SK-N-SH (cell line): ENCODE measurements around the gene ACOT7. TPM values are rescaled to one million over a fixed set of nuclear protein-coding genes. Genes with fewer than 3 reads are reported as not detected.

Experiments
- CTCF ChIA-PET: fragments of 300-600, 350-600 bp; formaldehyde crosslinking; extraction: SDS; loops from one replicate; lab custom pipeline; 2021; lab: Yijun Ruan, JAX
- POLR2A ChIA-PET: fragments of 350-600 bp; sonication (Branson Sonifier 250); formaldehyde crosslinking; extraction: SDS; loops from one replicate; lab custom pipeline; 2020; ENCODE audit warnings: antibody characterized with exemption, inconsistent platforms; lab: Yijun Ruan, JAX
- DNase-seq: peaks from one replicate; pipeline ENCODE4 v3.0.0; 2012
- H2AFZ ChIP-seq: fragments of 200-600 bp; sonication (generic); 2 replicates; pipeline ENCODE4 v1.8.1; 2016; ENCODE audit warnings: antibody characterized with exemption, mild to moderate bottlenecking, low read depth
- H3F3A ChIP-seq: fragments of 200-600 bp; sonication (generic); replicated peaks from 2 replicates; pipeline ENCODE3; 2016; ENCODE audit warnings: antibody characterized with exemption, mild to moderate bottlenecking; ENCODE audit not compliant: insufficient read depth
- H3K27ac ChIP-seq, 2 experiments: fragments of 200-500 bp in 1 of 2; fragments of 200-600 bp in 1 of 2; sonication (Bioruptor generic) in 1 of 2; sonication (generic), shearing (Covaris generic) in 1 of 2; 2 replicates each; pipeline versions ENCODE4 v1.5.1 to v1.6.1; 2014 to 2016; ENCODE audit warnings: low read depth in 2 of 2, inconsistent platforms in 1 of 2, low read length in 1 of 2, mild to moderate bottlenecking in 1 of 2, mixed read lengths in 1 of 2
- H3K27me3 ChIP-seq: fragments of 200-600 bp; sonication (generic), shearing (Covaris generic); 2 replicates; pipeline ENCODE4 v1.6.1; 2016; ENCODE audit warnings: mixed run types; ENCODE audit not compliant: insufficient read depth
- H3K36me3 ChIP-seq, 2 experiments: fragments of 200-500 bp in 1 of 2; fragments of 200-600 bp in 1 of 2; sonication (Bioruptor generic) in 1 of 2; sonication (generic) in 1 of 2; replicated peaks in 1 of 2; 2 replicates each; pipeline versions ENCODE3 to v1.5.1; 2014 to 2016; ENCODE audit warnings: low read length in 1 of 2, mild to moderate bottlenecking in 1 of 2; ENCODE audit not compliant: insufficient read depth in 2 of 2, control insufficient read depth in 1 of 2
- H3K4me1 ChIP-seq, 2 experiments: fragments of 200-500 bp in 1 of 2; fragments of 200-600 bp in 1 of 2; sonication (Bioruptor generic) in 1 of 2; sonication (generic), shearing (Covaris generic) in 1 of 2; 2 replicates each; pipeline versions ENCODE4 v1.5.1 to v1.6.1; 2014 to 2016; ENCODE audit warnings: low read depth in 1 of 2, low read length in 1 of 2, mixed run types in 1 of 2; ENCODE audit not compliant: insufficient read depth in 2 of 2, control insufficient read depth in 1 of 2
- H3K4me2 ChIP-seq: fragments of 200-600 bp; sonication (generic), shearing (Covaris generic); 2 replicates; pipeline ENCODE4 v1.6.1; 2017; ENCODE audit warnings: mixed run types
- H3K4me3 ChIP-seq, 2 experiments: fragments of 200-500 bp in 1 of 2; fragments of 200-600 bp in 1 of 2; sonication (Bioruptor generic) in 1 of 2; sonication (generic), shearing (Covaris generic) in 1 of 2; 2 replicates each; pipeline versions ENCODE4 v1.5.1 to v1.8.1; 2014 to 2016; ENCODE audit warnings: low read depth in 2 of 2, inconsistent platforms in 1 of 2, low read length in 1 of 2, mild to moderate bottlenecking in 1 of 2, mixed read lengths in 1 of 2, moderate library complexity in 1 of 2
- H3K79me2 ChIP-seq: fragments of 200-600 bp; sonication (generic); 2 replicates; pipeline ENCODE4 v1.8.1; 2017; ENCODE audit warnings: mild to moderate bottlenecking; ENCODE audit not compliant: insufficient read depth
- H3K9ac ChIP-seq: fragments of 200-600 bp; sonication (generic); 2 replicates; pipeline ENCODE4 v1.6.1; 2017; ENCODE audit warnings: mixed run types
- H3K9me2 ChIP-seq: fragments of 200-600 bp; sonication (generic); 2 replicates; pipeline ENCODE4 v1.6.1; 2017; ENCODE audit warnings: mixed run types
- H3K9me3 ChIP-seq: fragments of 200-600 bp; sonication (generic); 2 replicates; pipeline ENCODE4 v1.6.1; 2017; ENCODE audit warnings: mixed run types, mild to moderate bottlenecking, moderate library complexity
- H4K20me1 ChIP-seq: fragments of 200-600 bp; sonication (generic); 2 replicates; pipeline ENCODE4 v1.6.1; 2017; ENCODE audit warnings: mild to moderate bottlenecking, mixed run types; ENCODE audit not compliant: insufficient read depth
- EP300 ChIP-seq, 2 experiments: IDR thresholded peaks; 2 replicates each; pipeline versions ENCODE4 v1.4.0 to v1.6.1; 2012; ENCODE audit warnings: borderline replicate concordance in 1 of 2, low read depth in 1 of 2, low read length in 1 of 2
- EZH2phosphoT487 ChIP-seq: fragments of 200-600 bp; sonication (generic); IDR thresholded peaks from 2 replicates; pipeline ENCODE4 v1.6.1; 2017; ENCODE audit warnings: low read depth, mixed run types, mild to moderate bottlenecking, antibody characterized with exemption, moderate library complexity, borderline replicate concordance
- FOXJ3 ChIP-seq: sonication (generic); formaldehyde crosslinking; IDR thresholded peaks from 2 replicates; pipeline ENCODE4 v1.5.1; 2020; ENCODE audit warnings: mild to moderate bottlenecking, missing genetic modification reagents
- FOXM1 ChIP-seq: IDR thresholded peaks from 2 replicates; pipeline ENCODE4 v1.4.0; 2012; ENCODE audit warnings: low read depth, mild to moderate bottlenecking
- GATA2 ChIP-seq: sonication (generic); formaldehyde crosslinking; IDR thresholded peaks from 2 replicates; pipeline ENCODE4 v1.5.0; 2020; ENCODE audit warnings: mild to moderate bottlenecking, missing genetic modification reagents
- JUND ChIP-seq: IDR thresholded peaks from 2 replicates; pipeline ENCODE4 v1.4.0; 2012
- MEF2A ChIP-seq: IDR thresholded peaks from 2 replicates; pipeline ENCODE4 v1.4.0; 2012; ENCODE audit warnings: low read depth, borderline replicate concordance
- MXI1 ChIP-seq: IDR thresholded peaks from 2 replicates; pipeline ENCODE4 v1.6.1; 2012; ENCODE audit warnings: mild to moderate bottlenecking, low read depth, low read length, improper control_type of control experiment
- POLR2AphosphoS5 ChIP-seq: IDR thresholded peaks from 2 replicates; pipeline ENCODE4 v1.6.1; 2012; ENCODE audit warnings: low read depth, low read length
- RAD21 ChIP-seq: IDR thresholded peaks from 2 replicates; pipeline ENCODE4 v1.6.1; 2012; ENCODE audit warnings: mild to moderate bottlenecking, low read length
- SIN3A ChIP-seq: IDR thresholded peaks from 2 replicates; pipeline ENCODE4 v1.6.1; 2012; ENCODE audit warnings: low read depth, mild to moderate bottlenecking, low read length, moderate library complexity, borderline replicate concordance
- SMC3 ChIP-seq: IDR thresholded peaks from 2 replicates; pipeline ENCODE4 v1.6.1; 2012; ENCODE audit warnings: low read depth, low read length, improper control_type of control experiment
- TAF1 ChIP-seq: IDR thresholded peaks from 2 replicates; pipeline ENCODE4 v1.6.1; 2012; ENCODE audit warnings: low read depth, mild to moderate bottlenecking, low read length, moderate library complexity, borderline replicate concordance
- TCF12 ChIP-seq: IDR thresholded peaks from 2 replicates; pipeline ENCODE4 v1.4.0; 2012
- YY1 ChIP-seq: IDR thresholded peaks from 2 replicates; pipeline ENCODE4 v1.4.0; 2012; ENCODE audit warnings: low read depth, mild to moderate bottlenecking
- WGBS: methylation state at CpG from one replicate; pipeline ENCODE4 v1.1.6; 2017; ENCODE audit warnings: low lambda C conversion rate; 5-methylcytosine and 5-hydroxymethylcytosine counted together
- polyA plus RNA-seq, 3 experiments: library from polyadenylated mRNA; depleted of rRNA; stranded (reverse); fragments of >200 nt; gene quantifications; 2 replicates each; pipeline ENCODE4 v1.2.3, GENCODE V29; 2012
- TF ChIP-seq, protein P1 (sequence below): fragments of 150-350 bp; IDR thresholded peaks from 2 replicates; pipeline ENCODE4 v1.6.1; 2016; ENCODE audit warnings: mild to moderate bottlenecking, low read depth, low read length
- TF ChIP-seq, protein P2 (sequence below): fragments of 150-350 bp; IDR thresholded peaks from 2 replicates; pipeline ENCODE4 v1.6.1; 2017; ENCODE audit warnings: antibody characterized with exemption, low read length, low read depth, borderline replicate concordance
- TF ChIP-seq, protein P3 (sequence below): IDR thresholded peaks from 2 replicates; pipeline ENCODE4 v1.4.0; 2012; ENCODE audit warnings: low read depth, borderline replicate concordance
- TF ChIP-seq, protein P4 (sequence below): IDR thresholded peaks from 2 replicates; pipeline ENCODE4 v1.4.0; 2012; ENCODE audit warnings: low read depth

The ACOT7 gene
- polyA plus RNA-seq, 1 of the 3 experiments (the other 2 are of a cell fraction), result 289 TPM

DNA sequence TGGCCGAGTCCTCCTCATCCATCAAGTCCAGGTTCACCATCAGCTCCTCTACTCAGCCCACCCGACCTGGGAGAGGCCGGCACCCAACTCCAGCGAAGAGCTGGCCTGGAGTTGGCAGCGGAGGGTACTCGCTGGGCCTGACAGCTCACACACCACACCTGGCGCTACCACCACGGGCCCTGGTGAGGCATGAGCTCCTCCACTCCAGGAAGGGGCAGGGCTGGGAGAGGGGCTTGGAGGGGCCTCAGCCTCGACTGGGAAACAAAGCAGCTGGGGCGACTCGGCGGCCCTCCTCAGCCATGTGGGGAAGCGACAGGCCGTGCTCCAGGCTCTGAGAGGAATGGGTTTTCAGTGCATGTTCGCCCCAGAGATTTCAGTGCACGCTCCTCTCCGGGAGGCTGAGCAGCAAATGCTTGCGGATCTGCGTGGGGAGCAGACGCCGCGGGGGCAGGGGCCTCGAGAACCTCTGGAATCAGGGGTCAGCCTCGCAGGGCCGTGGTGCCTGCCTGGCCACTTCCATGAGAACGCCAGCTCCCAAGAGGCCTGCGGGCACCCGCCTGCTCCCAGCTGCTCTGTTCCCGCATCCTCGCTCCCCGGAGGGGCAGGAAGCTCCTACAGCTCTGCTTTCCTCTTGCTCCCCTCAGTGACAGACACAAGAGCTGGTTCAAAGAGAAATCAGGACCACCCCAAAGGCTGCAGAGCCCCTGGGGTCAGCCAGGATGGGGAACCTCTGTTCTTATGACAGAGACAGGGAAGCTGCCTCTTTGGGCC is 113.8 kb downstream of the ACOT7 start:
- ChIA-PET CTCF (interaction anchor here (1.0 to 5.5 kb wide), 2 partner anchors 17 to 33 kb away, joined by 3 to 32 read pairs; no protein-coding TSS in a partner anchor), POLR2A (no interaction called here)
- no peaks in the 10 kb centered on the region for H3F3A ChIP-seq
- H3K9me3 ChIP-seq, result no peaks in the 10 kb centered on the region
- H3K27me3 ChIP-seq, result no peaks in the 10 kb centered on the region
- no peaks in the 10 kb centered on the region for H4K20me1 ChIP-seq
- WGBS, result 91% methylated on average over 19 of the region's 31 CpGs
- no peak overlapping the region for H2AFZ ChIP-seq
- H3K4me3 ChIP-seq, result no peak overlapping the region
- peaks cover 0 to 6% of the 10 kb centered on the region in 2 experiments for H3K36me3 ChIP-seq
- TF ChIP-seq FOXM1, result no peak
- no peak overlapping the region for H3K4me2 ChIP-seq
- H3K9ac ChIP-seq, result no peak overlapping the region
- no peak for DNase-seq
- no peaks in the 10 kb centered on the region for H3K4me1 ChIP-seq
- no peaks in the 10 kb centered on the region for H3K9me2 ChIP-seq
- H3K27ac ChIP-seq, result no peak overlapping the region
- H3K79me2 ChIP-seq, result no peaks in the 10 kb centered on the region

DNA sequence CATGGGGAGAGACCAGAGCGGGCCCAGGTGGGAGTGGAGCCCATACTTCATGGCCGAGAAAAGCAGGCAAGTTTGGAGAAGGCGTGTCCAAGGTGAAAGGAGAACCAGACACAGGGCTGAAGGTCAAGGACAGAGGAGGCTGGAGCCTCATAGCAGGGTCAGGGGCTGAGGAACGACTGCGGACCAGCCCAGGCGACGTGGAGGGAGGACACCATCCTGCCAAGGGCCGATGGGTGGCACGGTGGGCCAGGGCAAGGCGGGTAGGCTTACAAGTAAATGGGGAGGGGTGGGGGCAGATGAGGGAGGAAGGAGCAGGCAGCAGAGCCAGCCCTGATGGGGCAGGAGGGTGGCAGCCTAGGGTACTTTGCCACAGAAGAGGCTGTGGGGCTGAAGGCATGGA is 114.5 kb downstream of the ACOT7 start:
- H4K20me1 ChIP-seq, result no peaks in the 10 kb centered on the region
- H2AFZ ChIP-seq, result no peak overlapping the region
- no peak for DNase-seq
- no peaks in the 10 kb centered on the region for H3K27me3 ChIP-seq
- TF ChIP-seq, protein P1, sequence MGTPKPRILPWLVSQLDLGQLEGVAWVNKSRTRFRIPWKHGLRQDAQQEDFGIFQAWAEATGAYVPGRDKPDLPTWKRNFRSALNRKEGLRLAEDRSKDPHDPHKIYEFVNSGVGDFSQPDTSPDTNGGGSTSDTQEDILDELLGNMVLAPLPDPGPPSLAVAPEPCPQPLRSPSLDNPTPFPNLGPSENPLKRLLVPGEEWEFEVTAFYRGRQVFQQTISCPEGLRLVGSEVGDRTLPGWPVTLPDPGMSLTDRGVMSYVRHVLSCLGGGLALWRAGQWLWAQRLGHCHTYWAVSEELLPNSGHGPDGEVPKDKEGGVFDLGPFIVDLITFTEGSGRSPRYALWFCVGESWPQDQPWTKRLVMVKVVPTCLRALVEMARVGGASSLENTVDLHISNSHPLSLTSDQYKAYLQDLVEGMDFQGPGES, result no peak
- no peak for TF ChIP-seq EP300 (IDR thresholded peaks at IDR 0.05; ENCODE audit: borderline replicate concordance in 1 of 2, low read depth in 1 of 2, low read length in 1 of 2)
- no peak for TF ChIP-seq JUND
- TF ChIP-seq TCF12, result no peak
- TF ChIP-seq MEF2A, result no peak
- no peak for TF ChIP-seq RAD21
- no peak for TF ChIP-seq MXI1
- H3F3A ChIP-seq, result no peaks in the 10 kb centered on the region
- no peak overlapping the region for H3K4me2 ChIP-seq
- no peak overlapping the region for H3K9ac ChIP-seq
- no peaks in the 10 kb centered on the region for H3K79me2 ChIP-seq
- CTCF ChIA-PET, result interaction anchor here (5.5 kb wide), 1 partner anchor 33 kb away, joined by 32 read pairs; no protein-coding TSS in a partner anchor
- H3K4me1 ChIP-seq, result no peaks in the 10 kb centered on the region
- no peak overlapping the region for H3K4me3 ChIP-seq
- H3K9me3 ChIP-seq, result no peaks in the 10 kb centered on the region
- no peak overlapping the region for H3K27ac ChIP-seq
- H3K36me3 ChIP-seq, result peaks cover 0 to 6% of the 10 kb centered on the region in 2 experiments
- 95% methylated on average over 10 of the region's 10 CpGs for WGBS
- POLR2A ChIA-PET, result no interaction called here
- H3K9me2 ChIP-seq, result no peaks in the 10 kb centered on the region

DNA sequence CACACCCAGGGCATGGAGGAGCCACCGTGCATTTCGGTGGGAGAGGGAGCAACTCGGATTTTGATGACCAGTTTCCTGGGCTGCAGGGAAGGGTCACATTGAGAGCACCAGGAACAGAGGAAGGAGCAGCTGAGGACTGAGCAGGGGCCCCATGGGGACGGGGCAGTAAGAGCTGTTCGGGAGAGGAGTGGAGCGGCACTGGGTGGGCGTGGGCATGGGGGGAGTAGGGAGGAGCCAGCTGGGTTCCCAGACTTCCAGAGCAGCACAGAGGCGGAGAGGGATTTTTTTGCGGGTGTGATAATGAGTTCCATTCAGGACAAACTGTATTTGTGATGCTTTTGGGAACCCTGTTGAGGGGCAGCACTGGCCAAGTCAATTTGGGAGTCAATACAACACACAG is 115.3 kb downstream of the ACOT7 start:
- 97% methylated on average over 9 of the region's 9 CpGs for WGBS
- Histone ChIP-seq H3K79me2 (no peaks in the 10 kb centered on the region), H4K20me1 (no peaks in the 10 kb centered on the region; the same call in 1 of the 2 replicates), H3F3A (no peaks in the 10 kb centered on the region), H3K36me3 (peaks cover 0 to 6% of the 10 kb centered on the region in 2 experiments), H3K9me3 (no peaks in the 10 kb centered on the region), H3K27me3 (no peaks in the 10 kb centered on the region), H3K4me2 (no peak overlapping the region), H3K27ac (no peak overlapping the region), H3K9me2 (no peaks in the 10 kb centered on the region), H3K4me3 (no peak overlapping the region), H2AFZ (no peak overlapping the region), H3K4me1 (peaks cover 2 to 4% of the 10 kb centered on the region in 2 experiments; a peak in 2 of 4 replicates), H3K9ac (no peak overlapping the region)
- ChIA-PET CTCF (interaction anchor here (0.6 to 5.5 kb wide), 4 partner anchors 32 to 139 kb away, joined by 3 to 32 read pairs (median 3); no protein-coding TSS in a partner anchor), POLR2A (no interaction called here)
- DNase-seq, result no peak
- TF ChIP-seq EZH2phosphoT487, result no peak
- no peak for TF ChIP-seq TAF1
- no peak for TF ChIP-seq YY1
- TF ChIP-seq, protein P2, sequence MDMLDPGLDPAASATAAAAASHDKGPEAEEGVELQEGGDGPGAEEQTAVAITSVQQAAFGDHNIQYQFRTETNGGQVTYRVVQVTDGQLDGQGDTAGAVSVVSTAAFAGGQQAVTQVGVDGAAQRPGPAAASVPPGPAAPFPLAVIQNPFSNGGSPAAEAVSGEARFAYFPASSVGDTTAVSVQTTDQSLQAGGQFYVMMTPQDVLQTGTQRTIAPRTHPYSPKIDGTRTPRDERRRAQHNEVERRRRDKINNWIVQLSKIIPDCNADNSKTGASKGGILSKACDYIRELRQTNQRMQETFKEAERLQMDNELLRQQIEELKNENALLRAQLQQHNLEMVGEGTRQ, result no peak
- no peak for TF ChIP-seq POLR2AphosphoS5
- TF ChIP-seq JUND, result no peak
- no peak for TF ChIP-seq FOXJ3 (CRISPR knock-in tag)
- TF ChIP-seq SIN3A, result no peak
- no peak for TF ChIP-seq GATA2
- no peak for TF ChIP-seq SMC3
- TF ChIP-seq, protein P3, sequence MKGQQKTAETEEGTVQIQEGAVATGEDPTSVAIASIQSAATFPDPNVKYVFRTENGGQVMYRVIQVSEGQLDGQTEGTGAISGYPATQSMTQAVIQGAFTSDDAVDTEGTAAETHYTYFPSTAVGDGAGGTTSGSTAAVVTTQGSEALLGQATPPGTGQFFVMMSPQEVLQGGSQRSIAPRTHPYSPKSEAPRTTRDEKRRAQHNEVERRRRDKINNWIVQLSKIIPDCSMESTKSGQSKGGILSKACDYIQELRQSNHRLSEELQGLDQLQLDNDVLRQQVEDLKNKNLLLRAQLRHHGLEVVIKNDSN, result no peak
- no peak for TF ChIP-seq MEF2A
- no peak for TF ChIP-seq RAD21
- TF ChIP-seq, protein P4, sequence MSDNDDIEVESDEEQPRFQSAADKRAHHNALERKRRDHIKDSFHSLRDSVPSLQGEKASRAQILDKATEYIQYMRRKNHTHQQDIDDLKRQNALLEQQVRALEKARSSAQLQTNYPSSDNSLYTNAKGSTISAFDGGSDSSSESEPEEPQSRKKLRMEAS, result no peak
